Suprapubic skin (tissue), 4 donors: Measurements from ENCODE around the gene ETV1.

Experiments
- CTCF ChIP-seq, 2 donors: fragments of 200-600 bp in 1 of 2; fragments of 450-650 bp in 1 of 2; sonication (generic) in 1 of 2; IDR thresholded peaks; one replicate each; pipeline ENCODE4 v1.5.1; 2016 to 2019; ENCODE audit warnings: antibody characterized with exemption in 2 of 2, mild to moderate bottlenecking in 1 of 2, moderate library complexity in 1 of 2
- EP300 ChIP-seq: sonication (generic); formaldehyde crosslinking; IDR thresholded peaks from one replicate; pipeline ENCODE4 v1.6.1; 2017; ENCODE audit warnings: antibody characterized with exemption
- POLR2A ChIP-seq, 2 donors: fragments of 450-650 bp; IDR thresholded peaks; one replicate each; pipeline ENCODE4 v1.6.1; 2017; ENCODE audit warnings: antibody characterized with exemption in 2 of 2, mild to moderate bottlenecking in 2 of 2, moderate library complexity in 2 of 2
- POLR2AphosphoS5 ChIP-seq, 3 donors: sonication (generic); formaldehyde crosslinking; IDR thresholded peaks; one replicate each; pipeline ENCODE4 v1.6.1; 2017; ENCODE audit warnings: antibody characterized with exemption in 3 of 3

GRCh38 chr7:13886356-13886755, 103.1 kb downstream of the ETV1 start:
- TF ChIP-seq CTCF (IDR thresholded peaks at IDR 0.05) (no peak), POLR2AphosphoS5 (IDR thresholded peaks at IDR 0.05) (no peak), POLR2A (IDR thresholded peaks at IDR 0.05) (no peak), EP300 (no peak)
